HepG2 (cell line): Measurements from ENCODE around the gene TCEANC. TPM values are rescaled to one million over a fixed set of nuclear protein-coding genes. Genes with fewer than 3 reads are reported as not detected.

ENCODE experiments used
- GMEB1 ChIP-seq: sonication (generic); formaldehyde crosslinking; IDR thresholded peaks from 2 replicates; pipeline ENCODE4 v1.5.1; 2020; ENCODE audit warnings: missing genetic modification reagents, mild to moderate bottlenecking, borderline replicate concordance
- JUND ChIP-seq: sonication (generic); formaldehyde crosslinking; IDR thresholded peaks from 2 replicates; pipeline ENCODE4 v1.8.0; 2022; ENCODE audit warnings: mild to moderate bottlenecking, missing genetic modification reagents
- LCORL ChIP-seq, 2 experiments: fragments of 450-650 bp in 1 of 2; sonication (generic) in 1 of 2; formaldehyde crosslinking in 1 of 2; IDR thresholded peaks; 2 replicates each; pipeline versions ENCODE4 v1.5.0 to v1.6.1; 2017 to 2020; ENCODE audit warnings: antibody characterized with exemption in 1 of 2, missing genetic modification reagents in 1 of 2
- MYC ChIP-seq: sonication (generic); formaldehyde crosslinking; IDR thresholded peaks from 2 replicates; pipeline ENCODE4 v1.9.0; 2021; ENCODE audit warnings: missing genetic modification reagents, borderline replicate concordance
- PHF8 ChIP-seq: sonication (generic); formaldehyde crosslinking; IDR thresholded peaks from 2 replicates; pipeline ENCODE4 v1.5.0; 2020; ENCODE audit warnings: missing genetic modification reagents
- POLR2AphosphoS5 ChIP-seq: IDR thresholded peaks from 2 replicates; pipeline ENCODE4 v1.6.1; 2012; ENCODE audit warnings: low read depth, low read length
- SALL1 ChIP-seq: sonication (generic); formaldehyde crosslinking; IDR thresholded peaks from 2 replicates; pipeline ENCODE4 v1.8.0; 2022; ENCODE audit warnings: mild to moderate bottlenecking, missing genetic modification reagents
- SIN3A ChIP-seq: IDR thresholded peaks from 2 replicates; pipeline ENCODE4 v1.6.1; 2011; ENCODE audit warnings: low read depth, mild to moderate bottlenecking, control low read depth, low read length, borderline replicate concordance
- USF2 ChIP-seq, 2 experiments: sonication (generic) in 1 of 2; formaldehyde crosslinking in 1 of 2; IDR thresholded peaks; 2 replicates each; pipeline versions ENCODE4 v1.5.1 to v1.6.1; 2011 to 2020; ENCODE audit warnings: borderline replicate concordance in 1 of 2, low read depth in 1 of 2, low read length in 1 of 2, mild to moderate bottlenecking in 1 of 2, missing genetic modification reagents in 1 of 2, moderate library complexity in 1 of 2
- ZNF160 ChIP-seq: sonication (generic); formaldehyde crosslinking; IDR thresholded peaks from 2 replicates; pipeline ENCODE4 v1.8.0; 2022; ENCODE audit warnings: mild to moderate bottlenecking, inconsistent platforms, missing genetic modification reagents
- ZNF224 ChIP-seq: sonication (generic); formaldehyde crosslinking; IDR thresholded peaks from 2 replicates; pipeline ENCODE4 v1.5.0; 2020; ENCODE audit warnings: mild to moderate bottlenecking, missing genetic modification reagents
- ZNF501 ChIP-seq: sonication (generic); formaldehyde crosslinking; IDR thresholded peaks from 2 replicates; pipeline ENCODE4 v1.5.1; 2020; ENCODE audit warnings: mild to moderate bottlenecking, moderate library complexity, missing genetic modification reagents
- ZNF619 ChIP-seq: sonication (generic); formaldehyde crosslinking; IDR thresholded peaks from 2 replicates; pipeline ENCODE4 v1.4.0; 2020; ENCODE audit warnings: mild to moderate bottlenecking, missing genetic modification reagents
- polyA plus RNA-seq, 8 experiments: library from polyadenylated mRNA; depleted of rRNA in 3 of 8; stranded (reverse) in 7 of 8; unstranded in 1 of 8; fragments of >200 nt; fragmentation: Illumina TruSeq in 4 of 8; extraction: Trizol in 4 of 8; gene quantifications; 2 replicates each; pipeline versions ENCODE4 v1.2.1 to v1.2.3, GENCODE V29; 2011 to 2016; ENCODE audit warnings: low read depth in 4 of 8, missing spikeins in 1 of 8, mixed read lengths in 1 of 8; ENCODE audit not compliant: insufficient read depth in 1 of 8
- total RNA-seq, 5 experiments: library from RNA; depleted of rRNA; stranded (reverse); fragments of >200 nt; fragmentation: Illumina TruSeq; extraction: Trizol; gene quantifications; 2 replicates each; pipeline ENCODE4 v1.2.3, GENCODE V29; 2016; ENCODE audit warnings: low read depth in 1 of 5
- TF ChIP-seq, protein P1 (sequence below): sonication (generic); formaldehyde crosslinking; IDR thresholded peaks from 2 replicates; pipeline ENCODE4 v1.4.0; 2020; ENCODE audit warnings: missing genetic modification reagents
- TF ChIP-seq, protein P2 (sequence below): IDR thresholded peaks from 2 replicates; pipeline ENCODE4 v1.6.1; 2012; ENCODE audit warnings: inconsistent platforms

The TCEANC gene
- total and polyA plus RNA-seq, 2 of the 13 experiments (the other 11 are each of a cell fraction or from before 2014, with no cell fraction given) = 0.51 to 0.97 TPM

- TF ChIP-seq, protein P1, sequence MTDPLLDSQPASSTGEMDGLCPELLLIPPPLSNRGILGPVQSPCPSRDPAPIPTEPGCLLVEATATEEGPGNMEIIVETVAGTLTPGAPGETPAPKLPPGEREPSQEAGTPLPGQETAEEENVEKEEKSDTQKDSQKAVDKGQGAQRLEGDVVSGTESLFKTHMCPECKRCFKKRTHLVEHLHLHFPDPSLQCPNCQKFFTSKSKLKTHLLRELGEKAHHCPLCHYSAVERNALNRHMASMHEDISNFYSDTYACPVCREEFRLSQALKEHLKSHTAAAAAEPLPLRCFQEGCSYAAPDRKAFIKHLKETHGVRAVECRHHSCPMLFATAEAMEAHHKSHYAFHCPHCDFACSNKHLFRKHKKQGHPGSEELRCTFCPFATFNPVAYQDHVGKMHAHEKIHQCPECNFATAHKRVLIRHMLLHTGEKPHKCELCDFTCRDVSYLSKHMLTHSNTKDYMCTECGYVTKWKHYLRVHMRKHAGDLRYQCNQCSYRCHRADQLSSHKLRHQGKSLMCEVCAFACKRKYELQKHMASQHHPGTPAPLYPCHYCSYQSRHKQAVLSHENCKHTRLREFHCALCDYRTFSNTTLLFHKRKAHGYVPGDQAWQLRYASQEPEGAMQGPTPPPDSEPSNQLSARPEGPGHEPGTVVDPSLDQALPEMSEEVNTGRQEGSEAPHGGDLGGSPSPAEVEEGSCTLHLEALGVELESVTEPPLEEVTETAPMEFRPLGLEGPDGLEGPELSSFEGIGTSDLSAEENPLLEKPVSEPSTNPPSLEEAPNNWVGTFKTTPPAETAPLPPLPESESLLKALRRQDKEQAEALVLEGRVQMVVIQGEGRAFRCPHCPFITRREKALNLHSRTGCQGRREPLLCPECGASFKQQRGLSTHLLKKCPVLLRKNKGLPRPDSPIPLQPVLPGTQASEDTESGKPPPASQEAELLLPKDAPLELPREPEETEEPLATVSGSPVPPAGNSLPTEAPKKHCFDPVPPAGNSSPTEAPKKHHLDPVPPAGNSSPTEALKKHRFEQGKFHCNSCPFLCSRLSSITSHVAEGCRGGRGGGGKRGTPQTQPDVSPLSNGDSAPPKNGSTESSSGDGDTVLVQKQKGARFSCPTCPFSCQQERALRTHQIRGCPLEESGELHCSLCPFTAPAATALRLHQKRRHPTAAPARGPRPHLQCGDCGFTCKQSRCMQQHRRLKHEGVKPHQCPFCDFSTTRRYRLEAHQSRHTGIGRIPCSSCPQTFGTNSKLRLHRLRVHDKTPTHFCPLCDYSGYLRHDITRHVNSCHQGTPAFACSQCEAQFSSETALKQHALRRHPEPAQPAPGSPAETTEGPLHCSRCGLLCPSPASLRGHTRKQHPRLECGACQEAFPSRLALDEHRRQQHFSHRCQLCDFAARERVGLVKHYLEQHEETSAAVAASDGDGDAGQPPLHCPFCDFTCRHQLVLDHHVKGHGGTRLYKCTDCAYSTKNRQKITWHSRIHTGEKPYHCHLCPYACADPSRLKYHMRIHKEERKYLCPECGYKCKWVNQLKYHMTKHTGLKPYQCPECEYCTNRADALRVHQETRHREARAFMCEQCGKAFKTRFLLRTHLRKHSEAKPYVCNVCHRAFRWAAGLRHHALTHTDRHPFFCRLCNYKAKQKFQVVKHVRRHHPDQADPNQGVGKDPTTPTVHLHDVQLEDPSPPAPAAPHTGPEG (CRISPR knock-in tag) = no peak
- TF ChIP-seq MYC (CRISPR knock-in tag) (peak; percentile 30; the same call in 1 of the 2 replicates), USF2 (IDR thresholded peaks at IDR 0.05; ENCODE audit: low read depth, low read length) (no peak), USF2 (CRISPR knock-in tag; IDR thresholded peaks at IDR 0.05; ENCODE audit: borderline replicate concordance) (no peak), SALL1 (CRISPR knock-in tag) (peak; percentile 64), ZNF501 (CRISPR knock-in tag) (peak; percentile 48; the same call in 1 of the 2 replicates), GMEB1 (peak; percentile 31; the same call in 1 of the 2 replicates), ZNF224 (no peak), SIN3A (no peak), ZNF160 (no peak), JUND (no peak), ZNF619 (CRISPR knock-in tag) (peak; percentile 67; the same call in 1 of the 2 replicates), PHF8 (CRISPR knock-in tag) (peak; percentile 95), LCORL (IDR thresholded peaks at IDR 0.05) (no peak), LCORL (CRISPR knock-in tag; IDR thresholded peaks at IDR 0.05) (0 out of 2 replicates have a peak, but pooled peaks have one; percentile 42), POLR2AphosphoS5 (peak; percentile 75)
- TF ChIP-seq, protein P2, sequence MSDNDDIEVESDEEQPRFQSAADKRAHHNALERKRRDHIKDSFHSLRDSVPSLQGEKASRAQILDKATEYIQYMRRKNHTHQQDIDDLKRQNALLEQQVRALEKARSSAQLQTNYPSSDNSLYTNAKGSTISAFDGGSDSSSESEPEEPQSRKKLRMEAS = 0 out of 2 replicates have a peak, but pooled peaks have one; percentile 26
These were observed 36.2 kb downstream of the TCEANC start, which contains the start of gene RAB9A (continued) for GRCh38 chrX:13688958-13689740.
